Ascending aorta (tissue), 2 donors: Measurements from ENCODE around the gene CCS. TPM values are rescaled to one million over a fixed set of nuclear protein-coding genes. Genes with fewer than 3 reads are reported as not detected.
A peak's percentile ranks its signal among the peaks of the same experiment; 100 is the strongest.

Experiments
- DNase-seq, 2 donors: peaks; one replicate each; pipeline ENCODE4 v3.0.0-alpha.2; 2019; ENCODE audit warnings: low spot score in 2 of 2
- H3K27ac ChIP-seq, 2 donors: fragments of 200-600 bp; sonication (generic); one replicate each; pipeline ENCODE4 v1.5.1; 2016 to 2017; ENCODE audit warnings: mild to moderate bottlenecking in 1 of 2
- H3K27me3 ChIP-seq: fragments of 200-600 bp; sonication (generic); one replicate; pipeline ENCODE4 v1.5.1; 2017
- H3K36me3 ChIP-seq, 2 donors: fragments of 200-600 bp; sonication (generic); one replicate each; pipeline ENCODE4 v1.5.1; 2016
- H3K4me1 ChIP-seq, 2 donors: fragments of 200-600 bp; sonication (generic); one replicate each; pipeline ENCODE4 v1.5.1; 2016 to 2017; ENCODE audit warnings: mild to moderate bottlenecking in 1 of 2
- H3K4me3 ChIP-seq, 2 donors: fragments of 200-600 bp; sonication (generic); one replicate each; pipeline ENCODE4 v1.5.1; 2016 to 2017; ENCODE audit warnings: mild to moderate bottlenecking in 1 of 2
- H3K9me3 ChIP-seq, 2 donors: fragments of 200-600 bp; sonication (generic); one replicate each; pipeline ENCODE4 v1.5.1; 2016
- CTCF ChIP-seq, 3 experiments: fragments of 200-600 bp in 2 of 3; fragments of 450-650 bp in 1 of 3; sonication (generic) in 2 of 3; IDR thresholded peaks; one replicate each; pipeline ENCODE4 v1.5.1; 2016 to 2019; ENCODE audit warnings: antibody characterized with exemption in 3 of 3, mild to moderate bottlenecking in 1 of 3, moderate library complexity in 1 of 3
- intact Hi-C: fragments of 100-400 bp; cut with DNase I; formaldehyde crosslinking; loops from one replicate; pipeline ENCODE4 v1.15.1; 2023
- total RNA-seq: library from RNA; depleted of rRNA; stranded (reverse); fragments of >200 nt; gene quantifications from one replicate; pipeline ENCODE4 v1.1.0, GENCODE V29; 2016

The CCS gene
- total RNA-seq, 1 donor from 2014 or later: 50.4 TPM

- TF ChIP-seq CTCF (IDR thresholded peaks at IDR 0.05): no peak
- Histone ChIP-seq H3K27me3 (no peaks in the 10 kb centered on the region), H3K27ac (peak overlapping the region in 1 of 2 donors; percentile 46)
These were observed 25.2 kb upstream of the CCS start for GRCh38 chr11:66567787-66568123.

GRCh38 chr11:66568124-66568916 is 24.7 kb upstream of the CCS start, which contains the start of gene CTSF:
CTSF (minus strand) TSS chr11:66568606; CDS start chr11:66568486, 120 bp downstream.
- peak within 1 kb of the TSS in 1 of 2 donors; percentile 46 for H3K27ac ChIP-seq
- intact Hi-C loops: loop anchor here (1.0 kb wide), 1 partner anchor 22 kb away; the partner anchor contains the start of genes ACTN3 and ZDHHC24
- DNase-seq: peak; percentile 40 to 89
- H3K36me3 ChIP-seq: peaks cover 0 to 5% of the 10 kb centered on the region in 2 donors
- peak within 1 kb of the TSS; percentile 63 to 70 for H3K4me3 ChIP-seq
- no peaks in the 10 kb centered on the region for H3K27me3 ChIP-seq
- no peak for TF ChIP-seq CTCF (IDR thresholded peaks at IDR 0.05)
- H3K9me3 ChIP-seq: no peaks in the 10 kb centered on the region
- peaks cover 3 to 5% of the 10 kb centered on the region in 2 donors for H3K4me1 ChIP-seq

More at GRCh38 chr11:66567787-66568123, 25.2 kb upstream of the CCS start:
- H3K9me3 ChIP-seq: no peaks in the 10 kb centered on the region
- H3K4me3 ChIP-seq: peak overlapping the region; percentile 63 to 70
- H3K4me1 ChIP-seq: peaks cover 3 to 5% of the 10 kb centered on the region in 2 donors
- intact Hi-C loops: loop anchor here (1.0 kb wide), 1 partner anchor 21 kb away; the partner anchor contains the start of genes ACTN3 and ZDHHC24
- H3K36me3 ChIP-seq: peaks cover 0 to 5% of the 10 kb centered on the region in 2 donors
- no peak for DNase-seq

- no peak for DNase-seq
- Histone ChIP-seq H3K9me3 (no peaks in the 10 kb centered on the region), H3K4me1 (peaks cover 3 to 5% of the 10 kb centered on the region in 2 donors), H3K27ac (no peak overlapping the region), H3K4me3 (peak overlapping the region; percentile 63 to 70), H3K27me3 (no peaks in the 10 kb centered on the region), H3K36me3 (peaks cover 0 to 5% of the 10 kb centered on the region in 2 donors)
- intact Hi-C loops: no loop called here
- no peak for TF ChIP-seq CTCF (IDR thresholded peaks at IDR 0.05)
These were observed 23.9 kb upstream of the CCS start for GRCh38 chr11:66569076-66569475.

- intact Hi-C loops: no loop called here
- DNase-seq: no peak
These were observed 22.7 kb upstream of the CCS start for GRCh38 chr11:66570079-66570849.

GRCh38 chr11:66570850-66571180 is 22.2 kb upstream of the CCS start:
- Histone ChIP-seq H3K9me3 (no peaks in the 10 kb centered on the region), H3K27me3 (no peaks in the 10 kb centered on the region), H3K4me1 (peaks cover 3 to 5% of the 10 kb centered on the region in 2 donors), H3K4me3 (no peak overlapping the region), H3K36me3 (peaks cover 0 to 2% of the 10 kb centered on the region in 2 donors), H3K27ac (no peak overlapping the region)
- intact Hi-C loops: no loop called here
- no peak for TF ChIP-seq CTCF (IDR thresholded peaks at IDR 0.05)
- DNase-seq: no peak

More at GRCh38 chr11:66570079-66570849, 22.7 kb upstream of the CCS start:
- H3K4me1 ChIP-seq: peaks cover 3 to 5% of the 10 kb centered on the region in 2 donors
- H3K9me3 ChIP-seq: no peaks in the 10 kb centered on the region
- H3K4me3 ChIP-seq: no peak overlapping the region
- no peak for TF ChIP-seq CTCF (IDR thresholded peaks at IDR 0.05)
- H3K36me3 ChIP-seq: peaks cover 0 to 5% of the 10 kb centered on the region in 2 donors
- H3K27me3 ChIP-seq: no peaks in the 10 kb centered on the region
- H3K27ac ChIP-seq: no peak overlapping the region
